Activated CD4-positive, CD25-positive, alpha-beta regulatory T cell treated with anti-CD3 and anti-CD28 coated beads, Interleukin-2, amount 50 U/mL, for 24 hours (primary cell): ENCODE results near the gene PANK2.
"Not testable (repeated sequence)": the region's sequence is repeated elsewhere in the genome, so short reads cannot be mapped to it uniquely, and the experiment has no call there.

Experiments used
- ATAC-seq, 2 donors: fragments of 150-1000 bp; cut with Tn5 transposase; one replicate each; pipeline ENCODE4 v1.10.0; 2021; ENCODE audit warnings: mild to moderate bottlenecking in 1 of 2, moderate library complexity in 1 of 2

Gene PANK2

GRCh38 chr20:3871550-3872265 is 17.5 kb upstream of the PANK2 start:
- no peak for ATAC-seq

GRCh38 chr20:3873507-3873906 is 15.7 kb upstream of the PANK2 start:
- ATAC-seq, result no peak

DNA sequence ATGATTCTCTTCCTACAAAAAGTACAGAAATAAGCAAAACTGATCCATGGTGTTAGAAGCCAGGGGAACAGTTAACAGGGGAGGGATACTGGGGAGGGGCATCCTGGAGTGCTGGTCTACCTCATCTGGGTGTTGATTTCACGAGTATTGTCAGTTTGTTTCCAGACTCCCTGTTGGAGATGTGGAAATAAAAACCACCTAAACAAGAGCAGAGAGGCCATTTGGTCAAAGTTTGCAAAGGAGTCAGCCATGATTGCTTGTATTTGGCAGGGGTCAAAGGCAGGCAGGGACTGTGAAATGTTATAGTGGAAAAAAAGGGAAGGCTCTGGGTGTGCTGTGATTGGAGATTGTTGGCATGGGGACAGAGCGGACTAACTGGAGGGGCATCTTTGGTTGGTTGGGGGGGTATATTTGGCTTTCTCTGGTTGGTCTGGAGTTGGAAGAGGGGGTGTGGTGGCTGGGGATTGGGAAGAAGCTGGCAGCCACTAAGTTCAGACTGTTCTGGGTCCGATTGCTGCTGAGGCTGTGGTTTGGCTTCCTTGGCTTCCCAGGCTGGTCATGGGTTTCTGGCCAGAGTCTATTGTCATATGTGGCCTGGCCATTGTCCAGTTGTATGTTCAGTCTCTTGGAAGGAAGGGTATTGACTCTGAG is 14.9 kb upstream of the PANK2 start:
- no peak for ATAC-seq

DNA sequence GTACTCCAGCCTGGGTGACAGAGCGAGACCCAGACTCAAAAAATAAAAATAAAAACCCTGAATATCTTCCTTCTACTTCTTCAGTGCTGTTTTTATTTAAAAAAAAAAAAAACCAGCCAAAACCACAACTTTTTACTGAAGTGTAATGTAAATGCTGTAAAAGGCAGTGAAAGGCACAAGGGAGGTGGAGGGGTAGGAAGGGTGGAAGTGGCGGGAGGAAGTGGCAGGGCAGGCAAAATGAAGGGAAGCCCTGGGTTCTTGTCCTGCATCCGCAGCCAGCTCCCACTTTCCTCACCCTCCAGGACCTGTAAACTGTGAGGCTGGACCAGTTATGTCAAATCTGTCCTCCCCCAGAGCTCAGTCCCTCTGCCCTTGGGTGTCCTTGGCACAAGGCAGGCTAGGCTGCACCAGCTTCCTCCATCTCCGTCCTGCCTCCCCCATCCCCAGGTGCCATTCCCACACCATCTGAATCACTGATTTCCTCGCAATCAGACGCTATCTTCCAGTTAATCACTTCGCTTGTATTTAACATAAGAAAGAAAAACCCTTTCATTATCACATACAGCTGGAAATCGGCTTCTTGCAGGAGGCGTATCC is 13.7 kb upstream of the PANK2 start:
- no peak for ATAC-seq

DNA sequence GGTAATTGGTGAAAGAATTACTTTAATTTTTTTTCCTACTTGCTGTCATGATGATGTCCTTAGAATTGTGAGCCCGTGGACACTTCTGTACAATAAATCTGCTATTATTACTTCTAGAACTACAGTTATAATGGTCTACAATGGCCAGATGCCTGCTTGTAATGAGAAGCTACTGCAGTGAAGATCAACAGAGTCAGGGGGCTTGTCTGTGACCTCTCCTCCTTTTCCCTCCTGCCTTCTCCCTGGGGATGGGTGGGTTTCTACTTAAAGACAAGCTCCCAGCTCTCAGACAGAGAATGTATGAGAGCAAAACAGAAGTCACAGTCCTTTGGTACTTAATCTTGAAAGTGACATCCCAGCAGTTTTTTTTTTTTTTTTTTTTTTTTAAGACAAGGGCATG is 13.2 kb upstream of the PANK2 start:
- ATAC-seq, result no peak

DNA sequence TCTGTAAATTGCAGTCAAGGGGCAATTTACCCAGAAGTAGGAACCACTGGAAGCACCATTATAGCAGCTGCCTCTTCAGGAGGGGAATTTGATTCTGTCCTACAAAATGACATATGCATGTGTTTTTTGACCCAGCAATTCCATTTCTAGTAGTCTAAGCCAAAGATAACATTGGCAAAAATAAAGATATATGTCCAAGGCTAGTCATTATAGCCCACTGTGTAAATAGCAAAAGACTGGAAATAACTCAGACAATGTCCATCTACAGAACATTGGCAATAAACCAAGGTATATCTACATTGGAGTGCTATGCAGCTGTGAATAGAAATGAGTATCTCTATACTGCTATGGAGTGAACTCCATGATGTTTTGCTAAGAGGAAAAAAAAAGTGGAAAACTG is 12.5 kb upstream of the PANK2 start:
- ATAC-seq, result no peak

DNA sequence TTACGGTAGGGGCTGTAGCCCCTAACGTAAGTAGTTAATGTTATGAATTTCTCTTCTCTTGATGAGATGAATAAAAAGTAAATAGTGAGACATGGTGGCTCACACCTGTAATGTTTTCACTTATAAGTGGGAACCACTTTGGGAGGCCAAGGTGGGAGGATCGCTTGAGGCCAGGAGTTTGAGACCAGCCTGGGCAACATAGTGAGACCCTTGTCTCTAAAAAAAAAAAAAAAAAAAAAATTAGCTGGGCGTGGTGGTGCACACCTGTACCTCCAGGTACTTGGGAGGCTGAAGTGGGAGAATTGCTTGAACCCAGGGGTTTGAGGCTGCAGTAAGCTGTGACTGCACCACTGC is 10.3 kb upstream of the PANK2 start:
- not testable (repeated sequence) for ATAC-seq

DNA sequence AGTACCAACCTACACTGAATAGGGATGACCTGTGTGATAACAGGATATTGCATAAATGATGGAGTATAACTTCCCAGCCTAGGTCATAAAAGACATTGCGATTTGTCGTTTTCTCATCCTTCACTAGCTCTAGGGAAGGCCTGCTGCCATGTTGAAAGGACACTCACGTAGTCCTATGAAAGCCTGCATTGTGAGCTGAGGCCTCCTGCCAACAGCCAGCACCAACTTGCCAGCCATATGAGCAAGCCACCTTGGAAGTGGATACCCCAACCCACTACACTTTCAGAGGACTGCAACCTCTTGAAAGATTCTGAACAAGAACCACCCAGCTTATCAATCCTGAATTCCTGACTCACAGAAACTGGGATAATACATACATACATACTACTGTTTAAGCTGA is 3.5 kb upstream of the PANK2 start:
- no peak for ATAC-seq

DNA sequence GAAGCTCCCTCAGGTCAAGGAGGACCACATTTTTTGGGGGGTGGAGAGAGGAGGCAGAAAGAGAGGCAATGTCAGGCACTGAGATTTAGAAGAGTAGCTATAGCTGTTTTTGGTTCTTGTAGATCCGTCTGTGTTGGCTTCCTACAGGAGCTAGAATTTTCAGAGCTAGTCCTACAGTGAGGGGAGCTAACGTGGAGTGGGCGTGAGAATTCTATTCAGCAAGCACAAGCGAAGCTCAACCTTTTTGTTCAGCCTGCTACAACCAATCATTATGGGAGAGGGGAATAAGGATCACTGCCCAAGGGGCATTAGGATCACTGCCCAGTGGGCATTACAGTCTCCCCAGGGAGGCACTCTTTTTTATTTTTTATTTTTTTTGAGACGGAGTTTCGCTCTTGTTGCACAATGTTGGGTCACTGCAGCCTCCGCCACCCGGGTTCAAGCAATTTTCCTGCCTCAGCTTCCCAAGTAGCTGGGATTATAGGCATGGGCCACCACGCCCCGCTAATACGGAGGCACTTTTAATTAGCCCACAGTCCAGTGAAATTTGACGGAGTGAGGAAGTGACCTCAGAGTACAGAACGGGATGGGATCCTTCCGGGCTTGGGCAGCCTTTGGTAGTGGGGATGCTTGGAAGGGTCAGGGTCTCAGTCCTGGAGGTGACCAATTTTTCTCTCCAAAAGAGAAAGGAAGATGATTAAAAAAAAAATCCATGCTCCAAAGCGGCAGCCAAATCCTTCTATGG is 1.1 kb upstream of the PANK2 start:
- ATAC-seq, result no peak

DNA sequence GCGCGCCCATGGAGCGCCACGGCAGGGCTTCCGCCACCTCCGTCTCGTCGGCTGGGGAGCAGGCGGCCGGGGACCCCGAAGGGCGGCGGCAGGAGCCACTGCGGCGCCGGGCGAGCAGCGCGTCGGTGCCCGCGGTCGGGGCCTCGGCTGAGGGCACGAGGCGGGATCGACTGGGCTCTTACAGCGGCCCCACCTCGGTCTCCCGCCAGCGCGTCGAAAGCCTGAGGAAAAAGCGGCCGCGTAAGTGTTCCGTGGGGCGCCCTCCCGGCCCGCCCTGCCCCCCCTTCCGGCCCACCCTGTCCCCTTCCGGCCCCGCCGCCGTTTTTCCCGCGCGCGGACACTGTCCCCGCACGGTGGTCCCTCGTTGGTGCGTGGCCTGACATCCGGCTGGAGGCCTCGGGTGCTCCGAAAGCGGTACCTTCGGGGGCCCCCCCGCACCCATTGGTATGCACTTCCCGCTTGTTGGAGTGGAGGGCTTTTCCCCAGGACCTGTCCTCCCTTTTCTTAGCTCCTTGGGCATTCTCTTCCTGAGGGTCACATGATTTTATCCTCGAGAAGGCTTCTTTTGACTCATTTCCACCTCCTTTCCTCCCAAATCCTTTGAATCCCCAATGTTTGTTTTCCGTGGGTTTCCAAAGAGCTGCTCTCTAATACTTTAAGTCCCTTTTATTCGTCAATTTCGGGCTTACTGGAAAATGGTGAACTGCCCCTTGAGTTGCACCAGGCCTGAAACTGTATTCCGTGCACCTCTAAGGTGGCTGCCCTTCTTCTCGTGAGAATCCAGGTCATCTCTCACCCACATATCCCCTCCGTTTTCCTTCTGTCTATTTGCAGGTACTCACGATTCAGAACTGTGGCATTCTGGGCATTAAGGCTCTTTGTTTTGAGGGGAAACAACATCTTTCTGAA is 556 bp downstream of the PANK2 start:
- peak; percentile 4 to 10 for ATAC-seq

DNA sequence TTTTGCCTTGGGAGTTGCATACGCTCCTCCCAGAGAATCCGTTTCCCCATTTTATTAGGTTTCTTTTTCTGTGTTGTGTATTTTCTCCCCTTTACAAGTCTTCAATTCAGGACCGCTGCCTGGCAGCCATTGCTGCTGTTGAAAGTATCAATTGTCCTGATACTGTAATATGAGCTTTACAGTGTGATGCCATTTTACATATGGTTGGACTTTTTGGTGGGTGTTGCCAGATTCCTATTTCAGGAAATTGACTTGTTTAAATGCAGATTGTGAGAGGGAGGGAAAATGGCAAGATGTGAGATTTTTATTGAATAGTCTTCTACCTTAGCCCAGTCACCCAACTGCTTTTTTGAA is 1.2 kb downstream of the PANK2 start:
- ATAC-seq, result no peak

- no peak for ATAC-seq
Observed at GRCh38 chr20:3890999-3891929, 2.1 kb downstream of the PANK2 start.

GRCh38 chr20:3894796-3895195 is 5.6 kb downstream of the PANK2 start:
- no peak for ATAC-seq

GRCh38 chr20:3896302-3896701 is 7.1 kb downstream of the PANK2 start:
- no peak for ATAC-seq

DNA sequence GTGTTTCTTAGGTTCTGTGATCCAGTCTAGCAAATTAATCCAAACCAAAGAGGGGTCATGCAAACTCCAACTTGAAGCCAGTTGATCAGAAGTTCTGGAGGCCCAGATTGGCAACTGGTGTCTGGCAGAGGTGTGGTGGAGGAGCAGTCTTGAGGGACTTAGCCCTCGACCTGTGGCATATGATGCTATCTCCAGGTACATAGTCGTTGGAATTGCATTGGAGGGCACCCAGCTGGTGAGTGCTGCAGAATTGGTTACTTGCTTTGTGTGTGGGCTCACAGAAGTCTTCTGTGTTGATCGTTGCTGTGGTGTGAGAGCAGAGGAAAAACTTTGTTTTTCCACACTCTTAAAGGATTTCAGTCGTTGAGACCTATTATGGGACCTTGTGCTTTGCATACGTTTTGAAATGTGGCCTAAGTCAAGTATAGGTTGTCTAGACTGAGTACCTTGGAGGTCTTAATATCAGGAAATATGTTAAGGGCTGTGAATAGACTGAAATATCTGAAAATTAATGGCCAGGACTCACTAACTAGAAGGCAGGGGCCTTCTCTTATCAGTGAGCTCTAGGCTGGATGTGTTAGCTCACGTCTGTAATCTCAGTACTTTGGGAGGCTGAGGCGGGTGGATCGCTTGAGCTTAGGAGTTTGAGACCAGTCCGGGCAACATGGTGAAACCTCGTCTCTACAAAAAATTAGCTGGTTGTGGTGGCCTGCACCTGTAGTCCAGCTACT is 7.8 kb downstream of the PANK2 start:
- no peak for ATAC-seq

DNA sequence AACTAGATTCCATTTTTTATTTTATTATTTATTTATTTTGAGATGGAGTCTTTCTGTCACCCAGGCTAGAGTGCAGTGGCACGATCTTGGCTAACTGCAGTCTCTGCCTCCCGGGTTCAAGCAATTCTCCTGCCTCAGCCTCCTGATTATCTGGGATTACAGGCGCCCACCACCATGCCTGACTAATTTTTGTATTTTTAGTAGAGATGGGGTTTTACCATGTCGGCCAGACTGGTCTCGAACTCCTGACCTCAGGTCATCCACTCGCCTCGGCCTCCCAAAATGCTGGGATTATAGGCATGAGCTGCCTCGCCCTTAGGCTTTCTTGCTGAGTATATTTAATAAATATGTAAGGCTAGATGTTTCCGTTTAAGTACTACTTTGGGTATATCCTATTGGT is 9.0 kb downstream of the PANK2 start:
- ATAC-seq, result not testable (repeated sequence)

GRCh38 chr20:3898639-3899038 is 9.5 kb downstream of the PANK2 start:
- no peak for ATAC-seq

- peak; percentile 36 to 65 for ATAC-seq
Observed at GRCh38 chr20:3900187-3900604, 11.0 kb downstream of the PANK2 start.

DNA sequence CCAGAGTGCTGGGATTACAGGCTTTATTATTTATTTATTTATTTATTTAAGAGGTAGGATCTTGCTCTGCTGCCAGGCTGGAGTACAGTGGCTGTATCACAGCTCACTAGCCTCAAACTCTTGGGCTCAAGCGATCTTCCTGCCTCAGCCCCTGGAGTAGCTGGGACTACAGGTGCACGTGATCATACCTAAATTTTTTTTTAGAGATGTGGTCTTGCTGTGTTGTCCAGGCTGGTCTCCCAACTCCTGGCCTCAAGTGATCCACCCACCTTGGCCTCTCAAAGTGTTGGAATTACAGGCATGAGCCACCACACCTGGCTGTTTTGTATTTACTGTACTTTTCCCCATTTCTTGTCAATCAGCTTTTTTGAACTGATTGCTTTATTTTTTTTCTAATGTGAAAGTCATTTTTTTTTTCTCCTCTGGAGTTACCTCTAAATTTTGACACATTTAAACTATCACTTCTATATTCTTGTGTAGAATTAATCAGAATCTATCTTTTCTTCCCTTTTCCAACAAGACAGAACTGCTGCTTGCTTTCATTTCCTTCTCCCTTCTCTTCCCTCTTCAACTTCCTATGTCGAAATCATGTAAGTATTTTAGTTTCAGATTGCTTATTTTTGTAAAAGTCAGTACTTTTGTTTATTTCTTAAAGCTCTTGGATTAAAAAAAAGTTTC is 12.0 kb downstream of the PANK2 start:
- no peak for ATAC-seq
